HEK293 (cell line): Measurements from ENCODE around the gene ITSN1.

Experiments used
- BCL11B ChIP-seq: fragments of 450-650 bp; formaldehyde crosslinking; IDR thresholded peaks from 2 replicates; pipeline ENCODE4 v1.5.1; 2016; ENCODE audit warnings: low read depth, missing biosample characterization, missing genetic modification characterization
- EGR2 ChIP-seq: fragments of 450-650 bp; formaldehyde crosslinking; IDR thresholded peaks from 2 replicates; pipeline ENCODE4 v1.5.1; 2016; ENCODE audit warnings: low read depth, missing biosample characterization, missing genetic modification characterization
- ELK4 ChIP-seq: IDR thresholded peaks from 2 replicates; pipeline ENCODE4 v1.6.1; 2011; ENCODE audit warnings: mild to moderate bottlenecking, low read depth, low read length, borderline replicate concordance
- KLF10 ChIP-seq: fragments of 450-650 bp; IDR thresholded peaks from 2 replicates; pipeline ENCODE4 v1.5.1; 2018; ENCODE audit warnings: missing biosample characterization, mild to moderate bottlenecking, missing genetic modification characterization
- KLF9 ChIP-seq: fragments of 450-650 bp; formaldehyde crosslinking; IDR thresholded peaks from 2 replicates; pipeline ENCODE4 v1.5.1; 2016; ENCODE audit warnings: missing biosample characterization, missing genetic modification characterization, low read depth
- OVOL3 ChIP-seq: fragments of 450-650 bp; formaldehyde crosslinking; IDR thresholded peaks from 2 replicates; pipeline ENCODE4 v1.5.1; 2016; ENCODE audit warnings: missing biosample characterization, missing genetic modification characterization
- WT1 ChIP-seq: fragments of 450-650 bp; formaldehyde crosslinking; IDR thresholded peaks from 2 replicates; pipeline ENCODE4 v1.5.1; 2016; ENCODE audit warnings: missing biosample characterization, missing genetic modification characterization
- ZBTB1 ChIP-seq: fragments of 450-650 bp; formaldehyde crosslinking; IDR thresholded peaks from 2 replicates; pipeline ENCODE4 v1.5.1; 2016; ENCODE audit warnings: missing biosample characterization, missing genetic modification characterization
- ZEB2 ChIP-seq: fragments of 450-650 bp; formaldehyde crosslinking; IDR thresholded peaks from 2 replicates; pipeline ENCODE4 v1.5.1; 2016; ENCODE audit warnings: missing biosample characterization, missing genetic modification characterization
- ZFHX2 ChIP-seq: fragments of 450-650 bp; formaldehyde crosslinking; conservative IDR thresholded peaks from 2 replicates; pipeline ENCODE4 v1.5.1; 2016; ENCODE audit warnings: missing biosample characterization, missing genetic modification characterization
- ZNF138 ChIP-seq: fragments of 450-650 bp; formaldehyde crosslinking; IDR thresholded peaks from 2 replicates; pipeline ENCODE4 v1.5.1; 2016; ENCODE audit warnings: missing biosample characterization, missing genetic modification characterization, borderline replicate concordance
- ZNF140 ChIP-seq: fragments of 450-650 bp; formaldehyde crosslinking; IDR thresholded peaks from 2 replicates; pipeline ENCODE4 v1.5.1; 2016; ENCODE audit warnings: missing biosample characterization, missing genetic modification characterization
- ZNF146 ChIP-seq: fragments of 450-650 bp; formaldehyde crosslinking; IDR thresholded peaks from 2 replicates; pipeline ENCODE4 v1.5.1; 2016; ENCODE audit warnings: missing biosample characterization, missing genetic modification characterization
- ZNF148 ChIP-seq: fragments of 450-650 bp; formaldehyde crosslinking; IDR thresholded peaks from 2 replicates; pipeline ENCODE4 v1.5.0; 2017; ENCODE audit warnings: missing biosample characterization, missing genetic modification characterization, borderline replicate concordance
- ZNF174 ChIP-seq: fragments of 450-650 bp; formaldehyde crosslinking; IDR thresholded peaks from 2 replicates; pipeline ENCODE4 v1.5.0; 2017; ENCODE audit warnings: missing biosample characterization, mild to moderate bottlenecking, missing genetic modification characterization
- ZNF18 ChIP-seq: fragments of 450-650 bp; formaldehyde crosslinking; IDR thresholded peaks from 2 replicates; pipeline ENCODE4 v1.5.1; 2016; ENCODE audit warnings: missing biosample characterization, missing genetic modification characterization
- ZNF184 ChIP-seq: fragments of 450-650 bp; IDR thresholded peaks from 2 replicates; pipeline ENCODE4 v1.5.1; 2018; ENCODE audit warnings: missing biosample characterization, mild to moderate bottlenecking, missing genetic modification characterization
- ZNF211 ChIP-seq: fragments of 450-650 bp; formaldehyde crosslinking; IDR thresholded peaks from 2 replicates; pipeline ENCODE4 v1.5.1; 2016; ENCODE audit warnings: low read depth, missing biosample characterization, missing genetic modification characterization
- ZNF221 ChIP-seq: fragments of 450-650 bp; formaldehyde crosslinking; IDR thresholded peaks from 2 replicates; pipeline ENCODE4 v1.5.1; 2017; ENCODE audit warnings: missing biosample characterization, missing genetic modification characterization, borderline replicate concordance
- ZNF274 ChIP-seq, 2 experiments: fragments of 200-500 bp in 1 of 2; fragments of 450-650 bp in 1 of 2; sonication (Bioruptor generic) in 1 of 2; formaldehyde crosslinking in 1 of 2; IDR thresholded peaks; 2 replicates each; pipeline versions ENCODE4 v1.5.1 to v1.6.1; 2014 to 2016; ENCODE audit warnings: borderline replicate concordance in 1 of 2, inconsistent platforms in 1 of 2, low read length in 1 of 2, missing biosample characterization in 1 of 2, missing genetic modification characterization in 1 of 2
- ZNF391 ChIP-seq: fragments of 450-650 bp; formaldehyde crosslinking; IDR thresholded peaks from 2 replicates; pipeline ENCODE4 v1.5.1; 2016; ENCODE audit warnings: low read depth, missing biosample characterization, missing genetic modification characterization, borderline replicate concordance
- ZNF416 ChIP-seq: fragments of 450-650 bp; formaldehyde crosslinking; IDR thresholded peaks from 2 replicates; pipeline ENCODE4 v1.5.1; 2016; ENCODE audit warnings: missing biosample characterization, missing genetic modification characterization
- ZNF423 ChIP-seq: fragments of 450-650 bp; formaldehyde crosslinking; IDR thresholded peaks from 2 replicates; pipeline ENCODE4 v1.5.1; 2016; ENCODE audit warnings: missing biosample characterization, missing genetic modification characterization
- ZNF433 ChIP-seq: fragments of 450-650 bp; formaldehyde crosslinking; IDR thresholded peaks from 2 replicates; pipeline ENCODE4 v1.5.1; 2016; ENCODE audit warnings: missing biosample characterization, missing genetic modification characterization, low read depth
- ZNF473 ChIP-seq: fragments of 450-650 bp; formaldehyde crosslinking; IDR thresholded peaks from 2 replicates; pipeline ENCODE4 v1.5.1; 2017; ENCODE audit warnings: missing biosample characterization, missing genetic modification characterization
- ZNF544 ChIP-seq: fragments of 450-650 bp; formaldehyde crosslinking; IDR thresholded peaks from 2 replicates; pipeline ENCODE4 v1.5.0; 2017; ENCODE audit warnings: missing biosample characterization, missing genetic modification characterization
- ZNF555 ChIP-seq: fragments of 450-650 bp; formaldehyde crosslinking; conservative IDR thresholded peaks from 2 replicates; pipeline ENCODE4 v1.5.1; 2017; ENCODE audit warnings: missing biosample characterization, mild to moderate bottlenecking, missing genetic modification characterization, inconsistent platforms
- ZNF623 ChIP-seq: fragments of 450-650 bp; formaldehyde crosslinking; IDR thresholded peaks from 2 replicates; pipeline ENCODE4 v1.5.1; 2016; ENCODE audit warnings: missing biosample characterization, missing genetic modification characterization
- ZNF658 ChIP-seq: fragments of 450-650 bp; formaldehyde crosslinking; IDR thresholded peaks from 2 replicates; pipeline ENCODE4; 2016; ENCODE audit warnings: missing biosample characterization, missing genetic modification characterization
- ZNF785 ChIP-seq: fragments of 450-650 bp; formaldehyde crosslinking; IDR thresholded peaks from 2 replicates; pipeline ENCODE4 v1.5.1; 2016; ENCODE audit warnings: missing biosample characterization, missing genetic modification characterization
- ZSCAN18 ChIP-seq: fragments of 450-650 bp; formaldehyde crosslinking; IDR thresholded peaks from 2 replicates; pipeline ENCODE4 v1.5.1; 2016; ENCODE audit warnings: missing biosample characterization, missing genetic modification characterization

ITSN1 gene

GRCh38 chr21:33817663-33818451, 175.6 kb downstream of the ITSN1 start (continued):
- TF ChIP-seq ZNF221 (tag by site-specific recombination) (no peak), BCL11B (tag by site-specific recombination) (peak; percentile 40), ZNF140 (tag by site-specific recombination) (no peak), ZNF623 (no peak), ZNF433 (tag by site-specific recombination) (no peak), ZNF174 (tag by site-specific recombination) (no peak), ZNF391 (tag by site-specific recombination) (peak; percentile 43; the same call in 1 of the 2 replicates), ZNF416 (tag by site-specific recombination) (no peak), ZNF274 (IDR thresholded peaks at IDR 0.05; ENCODE audit: low read length) (no peak), ZNF274 (tag by site-specific recombination; IDR thresholded peaks at IDR 0.05; ENCODE audit: borderline replicate concordance) (no peak), KLF9 (tag by site-specific recombination) (0 out of 2 replicates have a peak, but pooled peaks have one; percentile 11), ZBTB1 (no peak), ZNF555 (no peak), KLF10 (tag by site-specific recombination) (peak; percentile 69), WT1 (tag by site-specific recombination) (peak; percentile 90), ZNF18 (peak; percentile 40; the same call in 1 of the 2 replicates), OVOL3 (tag by site-specific recombination) (peak; percentile 72), ELK4 (no peak), ZFHX2 (tag by site-specific recombination) (no peak), ZNF148 (tag by site-specific recombination) (no peak), ZNF544 (tag by site-specific recombination) (no peak), ZEB2 (tag by site-specific recombination) (peak; percentile 63; the same call in 1 of the 2 replicates), ZNF473 (tag by site-specific recombination) (no peak), EGR2 (tag by site-specific recombination) (no peak), ZNF211 (no peak), ZSCAN18 (no peak), ZNF658 (tag by site-specific recombination) (no peak), ZNF785 (tag by site-specific recombination) (no peak), ZNF138 (no peak), ZNF423 (tag by site-specific recombination) (peak; percentile 69; the same call in 1 of the 2 replicates), ZNF146 (0 out of 2 replicates have a peak, but pooled peaks have one; percentile 2), ZNF184 (tag by site-specific recombination) (no peak)
